Ishikawa (cell line): Measurements from ENCODE around the gene PEX5.

Source experiments
- REST ChIP-seq: IDR thresholded peaks from 2 replicates; pipeline ENCODE4 v1.6.1; 2012; ENCODE audit warnings: low read depth, mild to moderate bottlenecking
- TF ChIP-seq, protein P1 (sequence below): IDR thresholded peaks from 2 replicates; pipeline ENCODE4 v1.6.1; 2012

DNA sequence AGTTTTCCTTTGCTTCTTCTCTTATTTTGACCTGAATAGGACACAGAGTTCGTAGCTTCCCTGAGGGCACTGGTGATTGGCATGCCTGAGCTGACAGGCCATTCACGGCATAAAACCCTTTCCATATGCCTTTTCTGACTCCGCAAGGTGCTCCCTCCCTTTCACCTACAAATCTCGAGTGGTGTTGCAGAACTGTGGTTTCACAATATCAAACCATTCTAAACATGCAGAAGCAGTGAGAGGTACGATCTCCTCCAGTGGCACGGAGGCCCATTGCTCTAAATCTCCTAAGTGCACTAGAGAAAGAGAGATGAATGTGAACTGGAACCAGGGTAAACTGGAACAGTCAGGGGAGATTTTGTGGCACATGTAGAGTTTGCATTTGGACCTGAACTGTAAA, 35.4 kb upstream of the PEX5 start:
- no peak for TF ChIP-seq REST
- TF ChIP-seq, protein P1, sequence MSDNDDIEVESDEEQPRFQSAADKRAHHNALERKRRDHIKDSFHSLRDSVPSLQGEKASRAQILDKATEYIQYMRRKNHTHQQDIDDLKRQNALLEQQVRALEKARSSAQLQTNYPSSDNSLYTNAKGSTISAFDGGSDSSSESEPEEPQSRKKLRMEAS, result no peak
